Activated naive CD4-positive, alpha-beta T cell (primary cell): ENCODE data around the gene TMEM247.
"Not testable (repeated sequence)": the region's sequence is repeated elsewhere in the genome, so short reads cannot be mapped to it uniquely, and the experiment has no call there.

Source experiments
- DNase-seq, 4 experiments: peaks; one replicate each; lab custom pipeline; 2025; lab: John Stamatoyannopoulos, UW

The TMEM247 gene

GRCh38 chr2:46458763-46459500 is 20.4 kb upstream of the TMEM247 start:
- no peak for DNase-seq

- no peak for DNase-seq
Measured at GRCh38 chr2:46459694-46460093, 19.7 kb upstream of the TMEM247 start.

- DNase-seq, result no peak
Measured at GRCh38 chr2:46460241-46460921, 19.0 kb upstream of the TMEM247 start.

DNA sequence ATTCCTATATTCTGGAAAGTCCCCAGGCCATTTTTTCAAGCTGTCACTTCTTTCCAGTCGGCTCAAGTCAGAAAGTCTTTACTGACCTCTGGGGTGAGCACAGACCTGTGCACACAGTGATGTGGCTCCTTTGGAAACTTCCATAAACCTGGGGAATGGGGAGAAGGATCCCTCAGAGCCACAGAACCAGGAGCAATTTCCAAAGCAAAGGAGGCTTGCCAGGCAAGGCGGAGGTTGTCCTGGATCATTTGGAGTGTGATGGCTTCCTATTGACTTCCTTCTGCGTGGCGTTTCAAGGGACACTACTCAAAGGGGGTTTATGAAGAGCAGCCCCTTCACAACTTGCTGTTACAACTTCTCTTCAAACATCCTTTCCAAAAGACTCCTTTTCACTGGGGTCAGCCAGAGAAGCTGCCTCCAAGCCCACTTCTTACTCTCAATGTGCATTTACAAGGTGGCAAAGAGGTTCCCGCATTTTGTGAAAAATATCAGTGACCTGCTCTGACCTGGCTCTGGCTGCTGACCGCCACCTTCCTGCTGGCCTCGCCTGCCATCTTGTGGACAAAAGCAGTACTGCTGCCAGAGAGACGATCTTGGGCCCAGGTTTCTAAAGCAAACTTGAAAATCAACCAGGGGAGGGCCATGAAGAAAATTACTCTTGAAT is 18.2 kb upstream of the TMEM247 start:
- peak; percentile 41 to 69 (median 61) for DNase-seq

- DNase-seq, result no peak
Measured at GRCh38 chr2:46461709-46462171, 17.6 kb upstream of the TMEM247 start.

- no peak for DNase-seq
Measured at GRCh38 chr2:46462936-46463335, 16.4 kb upstream of the TMEM247 start.

GRCh38 chr2:46469116-46469515 is 10.2 kb upstream of the TMEM247 start:
- DNase-seq, result no peak

DNA sequence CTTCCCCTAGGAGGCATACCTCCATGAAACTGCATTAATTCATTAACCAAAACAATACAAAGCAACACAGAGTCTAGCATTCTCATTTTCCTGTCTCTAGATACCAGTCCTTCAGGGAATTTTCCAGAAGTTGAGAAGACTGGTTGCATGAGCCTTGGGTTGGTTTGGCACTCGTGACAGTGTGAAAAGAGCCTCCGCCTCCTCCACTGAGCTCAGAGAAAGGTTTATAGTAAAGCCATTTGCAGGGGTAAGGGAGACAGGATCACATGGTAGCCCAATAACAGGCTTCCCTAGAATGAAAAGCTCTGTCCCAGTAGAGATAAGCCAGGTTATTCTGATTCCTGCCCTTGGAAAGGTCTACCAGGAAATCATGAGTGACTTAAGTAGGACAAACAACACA is 9.7 kb upstream of the TMEM247 start:
- DNase-seq, result no peak

DNA sequence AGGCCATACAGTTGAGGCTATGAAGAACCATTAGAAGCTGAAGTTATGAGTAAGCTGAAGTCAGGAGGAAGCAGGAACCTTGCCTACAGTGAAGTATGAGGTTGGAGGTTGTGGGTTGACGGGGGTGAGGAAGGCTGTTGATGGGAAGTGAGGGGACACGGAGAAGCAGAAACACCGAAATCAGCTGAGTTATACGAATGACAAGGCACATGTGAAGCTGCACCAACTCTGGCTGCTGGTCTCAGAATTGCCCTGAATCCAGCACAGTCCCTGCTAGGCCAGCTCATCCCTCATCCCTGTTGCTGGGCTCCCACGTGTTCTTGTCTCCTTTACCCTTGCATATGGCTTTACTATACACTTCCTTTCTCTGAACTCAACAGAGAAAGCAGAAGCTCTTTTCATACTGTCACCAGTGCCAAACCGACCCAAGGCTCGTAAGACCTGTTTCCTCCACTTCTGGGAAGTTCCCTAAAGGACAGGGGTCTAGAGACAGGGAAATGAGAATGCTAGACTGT is 9.2 kb upstream of the TMEM247 start:
- no peak for DNase-seq

DNA sequence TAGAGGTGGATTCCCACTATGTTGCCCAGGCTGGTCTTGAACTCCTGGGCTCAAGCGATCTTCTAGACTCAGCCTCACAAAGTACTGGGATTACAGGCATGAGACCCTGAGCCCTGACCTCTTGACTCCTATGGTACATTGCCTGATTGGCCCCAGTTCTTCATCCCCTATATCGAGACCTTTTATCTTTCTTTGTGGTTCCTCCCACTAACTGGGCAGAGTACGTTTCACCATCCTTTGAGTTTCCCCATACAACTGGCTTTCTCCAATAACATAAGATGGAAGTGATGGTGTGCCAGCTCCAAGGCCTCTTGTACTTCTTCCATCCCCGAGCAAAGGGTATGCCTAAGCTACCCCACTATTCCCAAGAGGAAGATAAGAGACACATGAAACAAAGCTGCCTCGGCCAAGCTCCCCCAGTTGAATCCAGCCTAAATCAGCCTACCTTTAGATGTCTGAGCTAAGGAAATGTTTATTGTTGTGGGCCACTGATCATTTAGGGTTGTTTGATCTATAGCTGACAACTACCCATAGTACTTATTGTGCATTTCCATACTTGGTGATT is 8.3 kb upstream of the TMEM247 start:
- DNase-seq, result no peak

DNA sequence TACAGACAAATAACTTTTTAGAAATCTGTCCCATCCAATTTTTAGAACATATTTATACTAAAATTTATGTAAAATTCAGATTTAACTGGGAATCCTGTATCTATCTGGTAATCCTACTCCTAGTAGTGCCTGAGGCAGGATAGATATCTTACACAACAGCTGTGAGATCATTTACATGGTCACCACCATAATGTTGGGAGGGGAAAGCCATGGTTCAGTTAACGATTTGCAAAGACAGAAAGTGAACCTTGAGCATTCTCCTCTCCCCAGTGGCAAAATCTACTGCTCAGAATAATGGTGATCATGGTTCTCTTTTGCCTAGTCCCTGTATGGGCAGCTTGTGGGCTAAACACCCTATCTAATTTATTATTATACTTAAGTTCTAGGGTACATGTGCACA is 7.7 kb upstream of the TMEM247 start:
- no peak for DNase-seq

- not testable (repeated sequence) for DNase-seq
Measured at GRCh38 chr2:46472165-46472564, 7.2 kb upstream of the TMEM247 start.

GRCh38 chr2:46477462-46477861 is 1.9 kb upstream of the TMEM247 start:
- peak in 2 of 4 experiments; percentile 4 to 26 for DNase-seq

DNA sequence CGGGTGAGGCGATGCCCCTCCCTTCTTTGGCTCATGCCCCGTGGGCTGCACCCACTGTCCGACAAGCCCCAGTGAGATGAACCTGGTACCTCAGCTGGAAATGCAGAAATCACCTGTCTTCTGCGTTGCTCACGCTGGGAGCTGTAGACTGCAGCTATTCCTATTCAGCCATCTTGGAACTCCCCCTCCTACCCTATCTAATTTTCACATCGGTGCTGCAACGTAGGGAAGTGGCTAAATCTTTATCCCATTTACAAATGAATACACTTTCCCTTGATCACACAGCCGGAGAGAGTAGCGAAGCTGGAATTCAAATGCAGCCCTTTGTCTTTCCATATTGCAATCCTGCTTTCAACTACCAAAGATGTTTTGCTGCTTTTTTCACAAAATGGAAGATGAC is 1.4 kb upstream of the TMEM247 start:
- no peak for DNase-seq

GRCh38 chr2:46480562-46480961 is 1.2 kb downstream of the TMEM247 start:
- DNase-seq, result no peak

- no peak for DNase-seq
Measured at GRCh38 chr2:46481198-46482193, 2.1 kb downstream of the TMEM247 start.

GRCh38 chr2:46482490-46482889 is 3.1 kb downstream of the TMEM247 start:
- DNase-seq, result no peak

DNA sequence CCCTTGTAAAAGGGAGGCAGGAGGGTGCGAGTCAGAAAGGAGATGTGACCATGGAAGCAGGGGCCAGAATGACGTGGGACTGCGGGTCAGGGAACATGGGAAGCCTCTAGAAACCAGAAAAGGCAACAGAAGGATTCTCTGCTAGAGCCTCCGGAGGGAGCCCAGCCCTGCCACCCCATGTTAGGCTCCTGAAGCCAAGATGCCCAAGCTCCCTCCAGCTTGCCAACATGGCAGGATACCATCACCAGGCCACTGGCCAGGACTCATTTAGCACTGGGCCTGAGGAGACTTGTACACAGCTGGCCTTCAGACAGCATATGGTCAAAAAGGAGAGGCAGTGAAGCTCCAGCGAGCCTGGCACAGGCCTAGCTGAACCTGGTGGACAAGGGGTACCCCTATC is 5.6 kb downstream of the TMEM247 start:
- no peak for DNase-seq

- DNase-seq, result no peak
Measured at GRCh38 chr2:46486436-46486835, 7.1 kb downstream of the TMEM247 start.

GRCh38 chr2:46487667-46488335 is 8.4 kb downstream of the TMEM247 start:
- DNase-seq, result no peak

DNA sequence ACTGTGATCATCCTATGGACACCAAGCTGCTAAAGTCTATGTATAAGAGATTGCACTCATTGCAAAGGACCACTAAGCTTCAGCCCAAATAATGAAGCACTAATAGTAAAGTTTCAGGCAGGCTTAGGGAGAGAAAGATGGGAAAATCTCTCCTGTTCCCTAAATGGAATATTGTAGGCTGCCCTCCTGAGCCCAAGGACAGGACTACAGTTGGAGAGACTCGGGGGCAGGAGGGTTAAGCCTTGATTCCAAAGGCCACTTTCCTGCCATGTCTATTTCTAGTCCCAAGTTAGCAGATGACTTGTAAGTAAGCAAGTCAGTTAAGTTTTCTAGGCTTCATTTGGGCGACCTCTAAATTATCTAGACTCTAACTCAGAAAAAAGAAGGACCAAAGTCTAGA is 9.0 kb downstream of the TMEM247 start:
- no peak for DNase-seq
